H9 (cell line): ENCODE data around the gene CACHD1. TPM values are rescaled to one million over a fixed set of nuclear protein-coding genes. Genes with fewer than 3 reads are reported as not detected.

Source experiments
- DNase-seq: peaks from one replicate; pipeline ENCODE4 v3.0.0-alpha.2; 2017
- H2AFZ ChIP-seq: one replicate; pipeline ENCODE4 v1.6.1; 2013; ENCODE audit warnings: mild to moderate bottlenecking, low read length, control low read depth, moderate library complexity
- H2AK5ac ChIP-seq: 2 replicates; pipeline ENCODE4 v1.6.1; 2013; ENCODE audit warnings: low read length, control low read depth, mixed read lengths; ENCODE audit not compliant: insufficient read length
- H2BK120ac ChIP-seq: one replicate; pipeline ENCODE4 v1.6.1; 2013; ENCODE audit warnings: low read depth, mild to moderate bottlenecking, low read length, control low read depth, inconsistent platforms; ENCODE audit not compliant: poor library complexity, severe bottlenecking
- H2BK12ac ChIP-seq: 2 replicates; pipeline ENCODE4 v1.6.1; 2013; ENCODE audit warnings: low read length, control low read depth, mixed read lengths, low read depth; ENCODE audit not compliant: insufficient read length
- H2BK15ac ChIP-seq: 2 replicates; pipeline ENCODE4 v1.6.1; 2013; ENCODE audit warnings: low read depth, low read length, control low read depth
- H2BK20ac ChIP-seq: one replicate; pipeline ENCODE4 v1.6.1; 2013; ENCODE audit warnings: low read depth, mild to moderate bottlenecking, low read length, control low read depth, inconsistent platforms; ENCODE audit not compliant: poor library complexity, severe bottlenecking
- H2BK5ac ChIP-seq: 2 replicates; pipeline ENCODE4 v1.6.1; 2013; ENCODE audit warnings: low read length, control low read depth, mixed read lengths; ENCODE audit not compliant: insufficient read length
- H3K14ac ChIP-seq: 2 replicates; pipeline ENCODE4 v1.6.1; 2013; ENCODE audit warnings: low read length, control low read depth; ENCODE audit not compliant: insufficient read depth
- H3K18ac ChIP-seq: 2 replicates; pipeline ENCODE4 v1.6.1; 2013; ENCODE audit warnings: low read depth, mild to moderate bottlenecking, mixed read lengths, low read length, control low read depth; ENCODE audit not compliant: insufficient read length
- H3K23ac ChIP-seq: 2 replicates; pipeline ENCODE4 v1.6.1; 2013; ENCODE audit warnings: low read length, control low read depth, mixed read lengths, low read depth; ENCODE audit not compliant: insufficient read length
- H3K23me2 ChIP-seq: 2 replicates; pipeline ENCODE4 v1.6.1; 2013; ENCODE audit warnings: low read depth, mild to moderate bottlenecking, mixed read lengths, low read length, control low read depth; ENCODE audit not compliant: insufficient read length, poor library complexity, severe bottlenecking
- H3K27ac ChIP-seq: 2 replicates; pipeline ENCODE4 v1.5.1; 2013; ENCODE audit warnings: low read length, control low read depth, mixed read lengths, low read depth; ENCODE audit not compliant: insufficient read length
- H3K27me3 ChIP-seq: 2 replicates; pipeline ENCODE4 v1.6.1; 2013; ENCODE audit warnings: low read length, control low read depth, inconsistent platforms; ENCODE audit not compliant: insufficient read depth
- H3K4ac ChIP-seq: 2 replicates; pipeline ENCODE4 v1.6.1; 2013; ENCODE audit warnings: low read depth, mild to moderate bottlenecking, control low read depth, inconsistent platforms, low read length, moderate library complexity
- H3K4me1 ChIP-seq: 2 replicates; pipeline ENCODE4 v1.6.1; 2013; ENCODE audit warnings: low read length, control low read depth, inconsistent platforms; ENCODE audit not compliant: insufficient read depth
- H3K4me2 ChIP-seq: 2 replicates; pipeline ENCODE4 v1.6.1; 2013; ENCODE audit warnings: low read length, control low read depth, mixed read lengths; ENCODE audit not compliant: insufficient read length, insufficient read depth
- H3K56ac ChIP-seq: 2 replicates; pipeline ENCODE4 v1.6.1; 2013; ENCODE audit warnings: low read depth, mild to moderate bottlenecking, mixed read lengths, low read length, control low read depth; ENCODE audit not compliant: insufficient read length
- H3K79me1 ChIP-seq: 2 replicates; pipeline ENCODE4 v1.6.1; 2013; ENCODE audit warnings: low read depth, mild to moderate bottlenecking, moderate library complexity, low read length, control low read depth, inconsistent platforms; ENCODE audit not compliant: insufficient read depth, poor library complexity, severe bottlenecking
- H3K79me2 ChIP-seq: 2 replicates; pipeline ENCODE4 v1.6.1; 2013; ENCODE audit warnings: low read length, control low read depth, inconsistent platforms; ENCODE audit not compliant: insufficient read depth
- H3K9ac ChIP-seq: 2 replicates; pipeline ENCODE4 v1.6.1; 2013; ENCODE audit warnings: low read length, control low read depth, mixed read lengths; ENCODE audit not compliant: insufficient read length; ENCODE audit errors: extremely low read depth
- H3K9me3 ChIP-seq: one replicate; pipeline ENCODE4 v1.6.1; 2013; ENCODE audit warnings: low read depth, low read length, inconsistent platforms; ENCODE audit not compliant: control insufficient read depth
- H3T11ph ChIP-seq: one replicate; pipeline ENCODE4 v1.6.1; 2013; ENCODE audit warnings: mild to moderate bottlenecking, low read length, control low read depth, inconsistent platforms
- H4K20me1 ChIP-seq: one replicate; pipeline ENCODE4 v1.6.1; 2013; ENCODE audit not compliant: control insufficient read depth, insufficient read length, insufficient read depth
- H4K5ac ChIP-seq: 2 replicates; pipeline ENCODE4 v1.6.1; 2013; ENCODE audit warnings: low read depth, mild to moderate bottlenecking, mixed read lengths, low read length, control low read depth; ENCODE audit not compliant: insufficient read length
- H4K8ac ChIP-seq: replicated peaks from 2 replicates; pipeline ENCODE4 v1.6.1; 2013; ENCODE audit warnings: low read length, control low read depth, mixed read lengths, low read depth; ENCODE audit not compliant: insufficient read length
- H4K91ac ChIP-seq: 2 replicates; pipeline ENCODE4 v1.6.1; 2013; ENCODE audit warnings: low read depth, mild to moderate bottlenecking, moderate library complexity, mixed read lengths, low read length, control low read depth; ENCODE audit not compliant: insufficient read length
- H3K27ac Mint-ChIP-seq, 3 experiments: 2 replicates in 2 of 3; 3 replicates in 1 of 3; pipeline ENCODE4 v1.8.0; 2020 to 2021; ENCODE audit warnings: mixed read lengths in 3 of 3, mild to moderate bottlenecking in 1 of 3, moderate library complexity in 1 of 3
- H3K27me3 Mint-ChIP-seq: 2 replicates; pipeline ENCODE4 v1.8.0; 2021; ENCODE audit warnings: low read depth, mild to moderate bottlenecking, moderate library complexity, mixed read lengths
- H3K36me3 Mint-ChIP-seq, 3 experiments: 2 replicates in 2 of 3; 3 replicates in 1 of 3; pipeline ENCODE4 v1.8.0; 2020 to 2021; ENCODE audit warnings: low read depth in 3 of 3, mixed read lengths in 3 of 3; ENCODE audit not compliant: insufficient read depth in 1 of 3
- H3K4me1 Mint-ChIP-seq, 2 experiments: 2 replicates each; pipeline ENCODE4 v1.8.0; 2020; ENCODE audit warnings: mixed read lengths in 2 of 2
- H3K4me3 Mint-ChIP-seq, 2 experiments: 2 replicates in 1 of 2; 3 replicates in 1 of 2; pipeline ENCODE4 v1.8.0; 2020 to 2021; ENCODE audit warnings: mild to moderate bottlenecking in 2 of 2, mixed read lengths in 2 of 2, moderate library complexity in 1 of 2
- H3K9me3 Mint-ChIP-seq, 2 experiments: 2 replicates in 1 of 2; 3 replicates in 1 of 2; pipeline ENCODE4 v1.8.0; 2020; ENCODE audit warnings: mild to moderate bottlenecking in 2 of 2, mixed read lengths in 2 of 2, moderate library complexity in 1 of 2
- WGBS: extraction: QIAGEN DNeasy Blood & Tissue Kit; methylation state at CpG from one replicate; pipeline ENCODE4 v1.1.7; 2013; ENCODE audit warnings: missing lambda C conversion rate, low lambda C conversion rate, mixed read lengths; ENCODE audit not compliant: insufficient read length; ENCODE audit errors: extremely low coverage; 5-methylcytosine and 5-hydroxymethylcytosine counted together
- total RNA-seq: library from RNA; stranded (reverse); gene quantifications from 2 replicates; pipeline ENCODE4 v1.2.1, GENCODE V29; 2021
- TF ChIP-seq, protein P1 (sequence below): fragments of 200-600 bp; sonication (generic); conservative IDR thresholded peaks from 3 replicates; pipeline ENCODE4 v1.8.0; 2021; ENCODE audit warnings: antibody characterized with exemption, mild to moderate bottlenecking

CACHD1 gene
- total RNA-seq, 1 experiment from 2014 or later: 94.2 TPM

DNA sequence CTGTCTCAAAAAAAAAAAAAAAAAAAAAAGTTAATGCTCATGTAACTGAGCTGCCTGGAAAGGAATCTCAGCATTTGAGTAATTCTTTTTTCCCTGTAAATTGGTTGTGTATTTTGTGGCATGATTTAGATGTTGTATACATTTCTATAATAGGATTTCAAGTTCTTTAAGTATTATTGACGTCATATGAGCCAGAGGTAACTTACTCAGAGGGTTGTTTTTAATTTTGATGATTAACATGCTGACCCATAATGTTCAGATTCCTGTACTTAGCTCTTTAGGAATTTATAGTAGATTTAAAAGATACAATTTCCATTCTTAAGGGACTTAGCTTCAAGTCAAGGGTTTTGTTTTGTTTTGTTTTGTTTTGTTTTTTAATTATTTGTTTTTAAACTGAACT is 120.4 kb downstream of the CACHD1 start:
- Histone ChIP-seq H2BK12ac (no peak overlapping the region), H3K4ac (no peak overlapping the region), H4K91ac (no peak overlapping the region), H2BK15ac (no peak overlapping the region), H2AFZ (no peak overlapping the region), H3K27ac (no peak overlapping the region), H2BK5ac (no peak overlapping the region), H3K56ac (no peak overlapping the region), H3K23ac (no peak overlapping the region), H4K8ac (no peak overlapping the region), H3K9me3 (no peaks in the 10 kb centered on the region), H2BK120ac (no peak overlapping the region), H4K5ac (no peak overlapping the region), H3T11ph (no peak overlapping the region), H3K23me2 (no peaks in the 10 kb centered on the region), H3K4me2 (no peak overlapping the region), H2BK20ac (no peak overlapping the region), H3K79me1 (peaks cover 2% of the 10 kb centered on the region), H3K14ac (no peak overlapping the region), H3K18ac (no peak overlapping the region), H3K79me2 (no peaks in the 10 kb centered on the region), H2AK5ac (no peak overlapping the region), H3K4me1 (no peaks in the 10 kb centered on the region; the same call in 1 of the 2 replicates), H3K9ac (no peak overlapping the region), H4K20me1 (no peaks in the 10 kb centered on the region), H3K27me3 (no peaks in the 10 kb centered on the region)
- no peak for DNase-seq
- no peak overlapping the region for H3K27ac Mint-ChIP-seq
- no peak overlapping the region for H3K4me3 Mint-ChIP-seq
- H3K27me3 Mint-ChIP-seq: no peaks in the 10 kb centered on the region
- H3K4me1 Mint-ChIP-seq: peaks cover 29 to 38% of the 10 kb centered on the region in 2 experiments
- peaks cover 3 to 29% (median 8%) of the 10 kb centered on the region in 3 experiments; a peak in 6 of 7 replicates for H3K36me3 Mint-ChIP-seq
- TF ChIP-seq, protein P1, sequence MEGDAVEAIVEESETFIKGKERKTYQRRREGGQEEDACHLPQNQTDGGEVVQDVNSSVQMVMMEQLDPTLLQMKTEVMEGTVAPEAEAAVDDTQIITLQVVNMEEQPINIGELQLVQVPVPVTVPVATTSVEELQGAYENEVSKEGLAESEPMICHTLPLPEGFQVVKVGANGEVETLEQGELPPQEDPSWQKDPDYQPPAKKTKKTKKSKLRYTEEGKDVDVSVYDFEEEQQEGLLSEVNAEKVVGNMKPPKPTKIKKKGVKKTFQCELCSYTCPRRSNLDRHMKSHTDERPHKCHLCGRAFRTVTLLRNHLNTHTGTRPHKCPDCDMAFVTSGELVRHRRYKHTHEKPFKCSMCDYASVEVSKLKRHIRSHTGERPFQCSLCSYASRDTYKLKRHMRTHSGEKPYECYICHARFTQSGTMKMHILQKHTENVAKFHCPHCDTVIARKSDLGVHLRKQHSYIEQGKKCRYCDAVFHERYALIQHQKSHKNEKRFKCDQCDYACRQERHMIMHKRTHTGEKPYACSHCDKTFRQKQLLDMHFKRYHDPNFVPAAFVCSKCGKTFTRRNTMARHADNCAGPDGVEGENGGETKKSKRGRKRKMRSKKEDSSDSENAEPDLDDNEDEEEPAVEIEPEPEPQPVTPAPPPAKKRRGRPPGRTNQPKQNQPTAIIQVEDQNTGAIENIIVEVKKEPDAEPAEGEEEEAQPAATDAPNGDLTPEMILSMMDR: no peak
- no CpG with 5 or more reads among the region's 1 CpG for WGBS
- no peaks in the 10 kb centered on the region for H3K9me3 Mint-ChIP-seq
